Neural progenitor cell (in vitro differentiated cells): ENCODE data around the gene ABHD2.

ENCODE experiments used
- CTCF ChIP-seq: fragments of 200-600 bp; sonication (generic); IDR thresholded peaks from 2 replicates; pipeline ENCODE4 v1.5.1; 2017; ENCODE audit warnings: antibody characterized with exemption, mild to moderate bottlenecking
- EZH2 ChIP-seq: fragments of 200-600 bp; sonication (generic); IDR thresholded peaks from 2 replicates; pipeline ENCODE4 v1.6.1; 2017; ENCODE audit warnings: antibody characterized with exemption, mild to moderate bottlenecking, moderate library complexity
- EZH2phosphoT487 ChIP-seq: fragments of 200-600 bp; sonication (generic); IDR thresholded peaks from 2 replicates; pipeline ENCODE4 v1.6.1; 2017; ENCODE audit warnings: antibody characterized with exemption

GRCh38 chr15:89107984-89108383, 19.7 kb downstream of the ABHD2 start:
- TF ChIP-seq CTCF (no peak), EZH2 (no peak), EZH2phosphoT487 (no peak)
